GM21717 (cell line): Measurements from ENCODE around the gene ANO2.

ENCODE experiments used
- ATAC-seq: cut with Tn5 transposase; IDR thresholded peaks from one replicate; pipeline ENCODE4 v1.9.1; 2021; ENCODE audit warnings: mild to moderate bottlenecking, moderate library complexity; ENCODE audit not compliant: unreplicated experiment

The ANO2 gene

GRCh38 chr12:5522432-5523335, 422.4 kb downstream of the ANO2 start:
- no peak for ATAC-seq

GRCh38 chr12:5521456-5522325, 423.4 kb downstream of the ANO2 start:
- ATAC-seq = no peak

- ATAC-seq = no peak
These were observed 424.2 kb downstream of the ANO2 start for GRCh38 chr12:5520831-5521230.

GRCh38 chr12:5520037-5520436, 425.0 kb downstream of the ANO2 start:
- no peak for ATAC-seq

GRCh38 chr12:5518584-5519365, 426.3 kb downstream of the ANO2 start:
- ATAC-seq = no peak

- no peak for ATAC-seq
These were observed 428.5 kb downstream of the ANO2 start for GRCh38 chr12:5516371-5517241.

- no peak for ATAC-seq
These were observed 429.6 kb downstream of the ANO2 start for GRCh38 chr12:5515458-5515857.

GRCh38 chr12:5514545-5514944, 430.5 kb downstream of the ANO2 start:
- no peak for ATAC-seq

GRCh38 chr12:5514016-5514415, 431.0 kb downstream of the ANO2 start:
- no peak for ATAC-seq

- ATAC-seq = no peak
These were observed 431.7 kb downstream of the ANO2 start for GRCh38 chr12:5513406-5513805.
